K562 (cell line): Measurements from ENCODE around the gene FBXO9. TPM values are rescaled to one million over a fixed set of nuclear protein-coding genes. Genes with fewer than 3 reads are reported as not detected.

ENCODE experiments used
- ARID3B ChIP-seq: fragments of 250-450 bp; sonication (Bioruptor Pico); IDR thresholded peaks from 2 replicates; pipeline ENCODE4 v1.4.0; 2020; ENCODE audit warnings: borderline replicate concordance
- CLOCK ChIP-seq: fragments of 250-450 bp; sonication (Bioruptor Pico); IDR thresholded peaks from 2 replicates; pipeline ENCODE4 v1.4.0; 2020; ENCODE audit warnings: mild to moderate bottlenecking, moderate library complexity, borderline replicate concordance
- polyA plus RNA-seq, 8 experiments: library from polyadenylated mRNA; depleted of rRNA in 4 of 8; stranded (reverse) in 5 of 8; unstranded in 3 of 8; fragments of >200 nt; fragmentation: Nextera tagmentation in 2 of 8; fragmentation: Illumina TruSeq in 1 of 8; extraction: Ambion mirVana in 2 of 8; extraction: Trizol in 1 of 8; gene quantifications; 2 replicates each; pipeline versions ENCODE4 v1.2.1 to v1.2.3, GENCODE V29; 2011 to 2014; ENCODE audit warnings: inconsistent platforms in 1 of 8, missing spikeins in 1 of 8
- total RNA-seq, 7 experiments: library from RNA; depleted of rRNA in 6 of 7; stranded (reverse); fragments of >200 nt in 6 of 7; fragmentation: Illumina TruSeq in 2 of 7; extraction: Trizol in 2 of 7; gene quantifications; 2 replicates each; pipeline versions ENCODE4 v1.2.1 to v1.2.3, GENCODE V29; 2011 to 2021; ENCODE audit warnings: low replicate concordance in 1 of 7
- TF ChIP-seq, protein P1 (sequence below): sonication (generic); formaldehyde crosslinking; IDR thresholded peaks from 2 replicates; pipeline ENCODE4 v1.8.0; 2022; ENCODE audit warnings: missing genetic modification reagents, mild to moderate bottlenecking, moderate library complexity, borderline replicate concordance
- TF ChIP-seq, protein P2 (sequence below): fragments of 150-350 bp; conservative IDR thresholded peaks from 2 replicates; pipeline ENCODE4 v1.6.1; 2014; ENCODE audit warnings: low read length

The FBXO9 gene
- total and polyA plus RNA-seq, 9 of the 15 experiments (the other 6 are each of a cell fraction or from before 2014, with no cell fraction given) = 10.1 to 85.3 (median 51.4) TPM

- TF ChIP-seq CLOCK (CRISPR knock-in tag) = no peak
- TF ChIP-seq, protein P1, sequence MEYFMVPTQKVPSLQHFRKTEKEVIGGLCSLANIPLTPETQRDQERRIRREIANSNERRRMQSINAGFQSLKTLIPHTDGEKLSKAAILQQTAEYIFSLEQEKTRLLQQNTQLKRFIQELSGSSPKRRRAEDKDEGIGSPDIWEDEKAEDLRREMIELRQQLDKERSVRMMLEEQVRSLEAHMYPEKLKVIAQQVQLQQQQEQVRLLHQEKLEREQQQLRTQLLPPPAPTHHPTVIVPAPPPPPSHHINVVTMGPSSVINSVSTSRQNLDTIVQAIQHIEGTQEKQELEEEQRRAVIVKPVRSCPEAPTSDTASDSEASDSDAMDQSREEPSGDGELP (CRISPR knock-in tag) = no peak
- TF ChIP-seq, protein P2, sequence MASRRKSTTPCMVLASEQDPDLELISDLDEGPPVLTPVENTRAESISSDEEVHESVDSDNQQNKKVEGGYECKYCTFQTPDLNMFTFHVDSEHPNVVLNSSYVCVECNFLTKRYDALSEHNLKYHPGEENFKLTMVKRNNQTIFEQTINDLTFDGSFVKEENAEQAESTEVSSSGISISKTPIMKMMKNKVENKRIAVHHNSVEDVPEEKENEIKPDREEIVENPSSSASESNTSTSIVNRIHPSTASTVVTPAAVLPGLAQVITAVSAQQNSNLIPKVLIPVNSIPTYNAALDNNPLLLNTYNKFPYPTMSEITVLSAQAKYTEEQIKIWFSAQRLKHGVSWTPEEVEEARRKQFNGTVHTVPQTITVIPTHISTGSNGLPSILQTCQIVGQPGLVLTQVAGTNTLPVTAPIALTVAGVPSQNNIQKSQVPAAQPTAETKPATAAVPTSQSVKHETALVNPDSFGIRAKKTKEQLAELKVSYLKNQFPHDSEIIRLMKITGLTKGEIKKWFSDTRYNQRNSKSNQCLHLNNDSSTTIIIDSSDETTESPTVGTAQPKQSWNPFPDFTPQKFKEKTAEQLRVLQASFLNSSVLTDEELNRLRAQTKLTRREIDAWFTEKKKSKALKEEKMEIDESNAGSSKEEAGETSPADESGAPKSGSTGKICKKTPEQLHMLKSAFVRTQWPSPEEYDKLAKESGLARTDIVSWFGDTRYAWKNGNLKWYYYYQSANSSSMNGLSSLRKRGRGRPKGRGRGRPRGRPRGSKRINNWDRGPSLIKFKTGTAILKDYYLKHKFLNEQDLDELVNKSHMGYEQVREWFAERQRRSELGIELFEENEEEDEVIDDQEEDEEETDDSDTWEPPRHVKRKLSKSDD = no peak
- TF ChIP-seq ARID3B (CRISPR knock-in tag) = no peak
Observed at GRCh38 chr6:53029257-53029656, 35.9 kb upstream of the FBXO9 start (continued).
